BE2C (cell line): Measurements from ENCODE around the gene PLB1.

ENCODE experiments used
- DNase-seq: peaks from one replicate; pipeline ENCODE4 v3.0.0-alpha.2; 2020
- H3K27me3 ChIP-seq: fragments of 250-450 bp; sonication (Bioruptor Pico); 2 replicates; pipeline ENCODE4 v1.5.1; 2020; ENCODE audit warnings: mild to moderate bottlenecking
- H3K36me3 ChIP-seq: fragments of 250-450 bp; sonication (Bioruptor Pico); 2 replicates; pipeline ENCODE4 v1.5.1; 2020; ENCODE audit warnings: mild to moderate bottlenecking
- H3K4me1 ChIP-seq: fragments of 250-450 bp; sonication (Bioruptor Pico); 2 replicates; pipeline ENCODE4 v1.5.1; 2020
- H3K4me3 ChIP-seq: 2 replicates; pipeline ENCODE4 v1.5.1; 2011; ENCODE audit warnings: low read depth, low read length
- H3K9me3 ChIP-seq: fragments of 250-450 bp; sonication (Bioruptor Pico); 2 replicates; pipeline ENCODE4 v1.5.1; 2020
- CTCF ChIP-seq: IDR thresholded peaks from 2 replicates; pipeline ENCODE4 v1.5.1; 2012; ENCODE audit warnings: mild to moderate bottlenecking, low read depth, low read length

The PLB1 gene

GRCh38 chr2:28530782-28531181, 34.9 kb downstream of the PLB1 start:
- no peak for DNase-seq
- Histone ChIP-seq H3K4me3 (no peak overlapping the region), H3K9me3 (no peaks in the 10 kb centered on the region), H3K36me3 (no peaks in the 10 kb centered on the region), H3K4me1 (no peaks in the 10 kb centered on the region), H3K27me3 (no peaks in the 10 kb centered on the region)
- no peak for TF ChIP-seq CTCF

GRCh38 chr2:28532399-28532798, 36.5 kb downstream of the PLB1 start:
- Histone ChIP-seq H3K4me1 (no peaks in the 10 kb centered on the region), H3K27me3 (no peaks in the 10 kb centered on the region), H3K4me3 (no peak overlapping the region), H3K9me3 (no peaks in the 10 kb centered on the region), H3K36me3 (no peaks in the 10 kb centered on the region)
- TF ChIP-seq CTCF, result no peak
- no peak for DNase-seq

DNA sequence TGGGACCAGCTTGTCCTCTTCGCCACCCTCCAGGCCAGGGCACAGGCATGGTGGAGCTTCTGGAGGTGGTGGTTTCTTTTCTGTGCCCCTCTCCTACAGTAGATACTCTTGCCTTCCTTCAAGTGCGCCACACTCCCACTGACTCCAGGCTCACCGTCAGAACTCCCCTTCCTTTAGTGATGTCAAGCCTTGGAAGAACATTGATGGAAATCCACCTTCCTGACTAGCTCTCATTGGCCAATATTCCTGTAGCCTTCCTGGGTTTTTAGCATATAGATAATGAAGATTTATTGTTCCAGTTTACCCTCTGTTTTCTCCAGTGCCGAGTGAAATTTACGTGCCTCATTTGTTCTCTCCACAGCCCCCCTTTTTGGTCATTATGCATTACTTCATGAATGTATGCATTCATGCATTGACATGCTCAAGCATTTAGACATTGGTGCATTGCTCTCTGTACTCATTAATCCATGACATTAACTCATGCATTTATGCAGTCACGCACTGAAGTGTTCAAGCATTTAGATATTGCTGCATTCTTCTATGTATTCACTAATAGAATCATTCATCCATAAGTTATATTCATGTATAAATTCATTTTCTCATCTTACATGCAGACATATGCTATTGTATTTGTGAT, 37.3 kb downstream of the PLB1 start:
- H3K27me3 ChIP-seq, result no peaks in the 10 kb centered on the region

DNA sequence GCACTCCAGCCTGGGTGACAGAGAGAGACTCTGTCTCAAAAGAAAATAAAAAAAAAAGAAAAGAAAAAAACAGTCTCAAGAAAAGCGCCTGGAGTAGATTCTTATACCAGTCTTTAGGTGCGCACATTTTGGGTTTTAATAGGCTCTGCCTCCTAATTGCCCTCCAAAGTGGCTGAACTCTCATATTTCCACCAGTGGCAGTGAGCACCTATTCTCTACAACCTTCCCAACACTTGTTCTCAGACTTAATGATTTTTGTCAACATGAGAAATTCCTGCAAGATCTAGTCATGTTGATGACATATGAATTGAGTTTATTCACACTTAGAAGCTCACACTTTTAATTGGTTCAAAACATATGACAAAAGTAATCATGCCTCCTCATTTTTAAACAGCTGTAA, 39.0 kb downstream of the PLB1 start:
- Histone ChIP-seq H3K9me3 (no peaks in the 10 kb centered on the region), H3K27me3 (no peaks in the 10 kb centered on the region), H3K36me3 (no peaks in the 10 kb centered on the region), H3K4me1 (no peaks in the 10 kb centered on the region), H3K4me3 (no peak overlapping the region)
- DNase-seq, result no peak
- TF ChIP-seq CTCF, result no peak

More for the DNA sequence above, 37.3 kb downstream of the PLB1 start:
- TF ChIP-seq CTCF, result no peak
- Histone ChIP-seq H3K4me3 (no peak overlapping the region), H3K36me3 (no peaks in the 10 kb centered on the region), H3K9me3 (no peaks in the 10 kb centered on the region), H3K4me1 (no peaks in the 10 kb centered on the region)
- DNase-seq, result no peak

DNA sequence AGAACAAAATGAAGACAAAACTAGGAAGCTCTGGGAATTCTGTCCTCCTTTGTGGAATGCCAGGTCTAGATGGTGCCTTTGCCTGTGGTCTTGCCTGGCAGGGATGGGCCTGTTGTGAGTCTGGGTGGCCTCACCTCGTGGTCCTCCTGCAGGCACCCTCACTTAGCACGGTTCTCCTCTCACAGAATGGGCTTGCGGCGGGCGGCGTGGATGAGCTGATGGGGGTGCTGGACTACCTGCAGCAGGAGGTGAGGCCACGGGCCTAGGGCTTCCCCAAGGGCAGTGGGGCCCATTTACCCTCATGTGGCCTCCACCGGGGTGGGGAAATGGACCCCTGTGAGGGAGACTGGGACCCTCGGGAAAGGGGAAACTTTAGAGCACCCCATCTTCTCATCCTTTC, 42.3 kb downstream of the PLB1 start:
- DNase-seq, result no peak
- Histone ChIP-seq H3K9me3 (no peaks in the 10 kb centered on the region), H3K4me1 (no peaks in the 10 kb centered on the region), H3K27me3 (no peaks in the 10 kb centered on the region), H3K4me3 (no peak overlapping the region), H3K36me3 (no peaks in the 10 kb centered on the region)
- TF ChIP-seq CTCF, result no peak

DNA sequence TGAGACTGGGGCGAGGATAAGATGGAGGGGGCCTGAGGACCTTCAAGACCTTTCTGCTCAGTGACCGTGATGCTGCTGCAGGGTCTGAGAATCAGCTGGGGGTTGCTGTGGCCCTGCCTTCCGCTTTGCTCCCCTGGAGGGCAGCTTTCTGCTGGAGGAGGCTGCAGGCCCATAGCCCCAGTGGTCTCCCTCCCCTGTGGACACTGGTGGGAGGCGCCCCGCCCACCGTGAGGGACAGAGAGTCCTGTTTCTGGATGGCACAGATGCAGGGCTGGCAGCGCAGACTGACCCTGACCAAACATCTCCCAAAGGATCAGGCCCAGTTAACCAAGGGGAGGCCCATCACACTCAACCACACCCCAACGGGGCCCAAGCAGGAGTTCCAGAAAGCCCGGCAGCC, 42.8 kb downstream of the PLB1 start:
- DNase-seq, result no peak
- H3K9me3 ChIP-seq, result no peaks in the 10 kb centered on the region
- H3K27me3 ChIP-seq, result no peaks in the 10 kb centered on the region
- H3K4me1 ChIP-seq, result no peaks in the 10 kb centered on the region
- TF ChIP-seq CTCF, result no peak
- H3K36me3 ChIP-seq, result no peaks in the 10 kb centered on the region
- H3K4me3 ChIP-seq, result no peak overlapping the region
